ENCODE results near the gene SH3RF2. TPM values are rescaled to one million over a fixed set of nuclear protein-coding genes. Genes with fewer than 3 reads are reported as not detected.
"Not testable (repeated sequence)": the region's sequence is repeated elsewhere in the genome, so short reads cannot be mapped to it uniquely, and the experiment has no call there.

SH3RF2 gene
- total RNA-seq, 1 experiment from 2014 or later: 1.7 TPM

DNA sequence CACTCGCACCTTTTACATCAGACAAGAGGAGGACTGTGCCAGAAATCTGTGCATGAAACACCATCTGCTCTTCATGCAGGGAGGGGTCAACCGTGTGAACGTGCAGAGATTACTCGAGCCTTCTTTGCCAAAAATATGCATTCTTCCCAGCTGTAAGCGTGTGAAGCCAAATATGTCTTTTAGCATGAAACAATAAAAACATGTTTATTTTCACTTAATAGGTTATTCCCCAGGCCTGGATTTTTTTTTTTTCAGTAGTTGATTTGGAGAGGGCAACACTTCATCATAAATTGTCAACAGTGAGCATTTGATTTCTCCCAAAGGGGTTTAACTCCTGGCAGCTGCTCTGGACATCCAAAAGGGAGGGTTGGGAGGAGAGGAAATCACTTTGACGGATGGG, 145.2 kb downstream of the SH3RF2 start:
- Histone ChIP-seq H3K4me3 (ENCODE audit: insufficient read depth, low read depth, low read length) (no peak overlapping the region), H3K36me3 (replicated peaks; ENCODE audit: control insufficient read depth, insufficient read depth, low read length) (no peaks in the 10 kb centered on the region), H3K27me3 (ENCODE audit: control insufficient read depth, insufficient read depth, low read length) (no peaks in the 10 kb centered on the region; the same call in 1 of the 2 replicates)
- DNase-seq: no peak

DNA sequence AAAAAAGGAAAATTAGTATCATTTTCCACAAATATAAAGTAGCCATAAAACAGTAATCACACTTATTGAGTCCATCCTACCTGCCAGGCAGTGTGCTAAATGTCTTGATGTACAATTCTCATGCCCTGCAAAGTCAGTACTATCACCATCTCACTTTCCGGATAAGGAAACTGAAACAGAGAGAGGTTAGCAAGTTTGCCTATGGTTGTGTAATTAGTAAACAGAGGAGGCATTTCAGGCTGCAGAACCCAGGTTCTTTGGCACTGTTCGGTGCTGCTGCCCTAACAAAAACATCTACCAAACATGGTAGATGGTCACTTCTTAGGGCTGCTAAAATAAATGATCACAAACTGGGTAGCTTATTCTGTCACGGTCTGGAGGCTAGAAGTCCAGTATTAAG, 146.4 kb downstream of the SH3RF2 start:
- no peak overlapping the region for H3K4me3 ChIP-seq (ENCODE audit: insufficient read depth, low read depth, low read length)
- no peak for DNase-seq
- H3K27me3 ChIP-seq (ENCODE audit: control insufficient read depth, insufficient read depth, low read length): no peaks in the 10 kb centered on the region; the same call in 1 of the 2 replicates
- H3K36me3 ChIP-seq (replicated peaks; ENCODE audit: control insufficient read depth, insufficient read depth, low read length): no peaks in the 10 kb centered on the region

DNA sequence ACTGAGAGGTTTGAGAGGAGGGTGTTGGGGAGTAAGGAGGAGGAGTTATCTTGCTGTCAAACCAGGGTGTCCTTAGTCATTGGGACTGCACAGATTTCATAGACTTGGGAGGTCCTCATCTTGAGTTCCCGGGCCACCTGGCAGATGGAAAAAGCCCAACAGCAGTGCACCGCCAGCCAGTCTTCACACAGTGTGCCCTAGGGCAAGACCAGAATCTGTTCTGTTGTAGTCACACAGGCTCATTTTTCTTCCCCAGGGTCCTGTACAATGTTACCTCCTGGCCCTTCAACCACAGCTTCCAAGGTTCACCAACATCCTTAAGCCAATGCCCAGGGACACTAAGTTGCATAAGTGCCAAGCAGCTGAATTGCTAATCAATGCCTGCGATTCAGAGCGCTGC, 148.0 kb downstream of the SH3RF2 start:
- no peaks in the 10 kb centered on the region for H3K36me3 ChIP-seq (replicated peaks; ENCODE audit: control insufficient read depth, insufficient read depth, low read length)
- no peak for DNase-seq
- no peaks in the 10 kb centered on the region; the same call in 1 of the 2 replicates for H3K27me3 ChIP-seq (ENCODE audit: control insufficient read depth, insufficient read depth, low read length)
- H3K4me3 ChIP-seq (ENCODE audit: insufficient read depth, low read depth, low read length): no peak overlapping the region

DNA sequence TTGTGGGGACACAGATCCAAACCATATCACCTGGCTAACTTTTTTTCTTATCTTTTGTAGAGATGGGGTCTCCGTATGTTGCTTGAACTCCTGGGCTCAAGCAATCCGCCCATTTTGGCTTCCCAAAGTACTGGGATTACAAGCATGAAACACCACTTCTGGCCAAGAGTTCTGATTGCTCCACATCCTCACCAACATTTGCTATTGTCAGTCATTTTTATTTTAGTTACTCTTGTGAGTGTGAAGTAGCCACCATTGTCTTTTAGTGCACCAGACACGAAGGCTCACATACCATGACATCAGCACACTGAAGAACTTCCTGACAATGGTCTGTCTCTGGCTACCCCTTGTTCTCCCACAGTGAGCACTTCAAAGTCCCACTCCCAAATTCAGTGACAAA, 151.7 kb downstream of the SH3RF2 start:
- no peaks in the 10 kb centered on the region for H3K27me3 ChIP-seq (ENCODE audit: control insufficient read depth, insufficient read depth, low read length)
- H3K4me3 ChIP-seq (ENCODE audit: insufficient read depth, low read depth, low read length): no peak overlapping the region
- no peaks in the 10 kb centered on the region for H3K36me3 ChIP-seq (replicated peaks; ENCODE audit: control insufficient read depth, insufficient read depth, low read length)
- DNase-seq: no peak

DNA sequence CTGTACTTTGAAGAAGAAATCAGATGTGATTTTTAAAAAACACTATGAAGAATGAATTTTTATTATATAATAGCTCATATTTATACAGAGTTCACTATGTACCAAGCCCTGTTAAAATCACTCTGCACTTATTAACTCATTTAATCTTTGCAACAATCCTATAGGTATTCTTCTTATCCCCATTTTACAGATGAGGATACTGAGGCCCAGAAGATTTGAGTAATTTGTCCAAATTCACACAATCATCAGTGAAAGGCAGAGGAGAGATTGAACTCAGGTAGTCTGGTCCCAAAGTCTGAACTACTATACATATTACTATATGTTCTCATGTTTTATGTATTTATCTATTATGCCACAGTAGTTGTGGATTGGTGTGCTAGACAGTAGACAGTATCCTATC, 152.9 kb downstream of the SH3RF2 start:
- no peaks in the 10 kb centered on the region for H3K27me3 ChIP-seq (ENCODE audit: control insufficient read depth, insufficient read depth, low read length)
- H3K4me3 ChIP-seq (ENCODE audit: insufficient read depth, low read depth, low read length): no peak overlapping the region
- DNase-seq: no peak
- H3K36me3 ChIP-seq (replicated peaks; ENCODE audit: control insufficient read depth, insufficient read depth, low read length): no peaks in the 10 kb centered on the region

DNA sequence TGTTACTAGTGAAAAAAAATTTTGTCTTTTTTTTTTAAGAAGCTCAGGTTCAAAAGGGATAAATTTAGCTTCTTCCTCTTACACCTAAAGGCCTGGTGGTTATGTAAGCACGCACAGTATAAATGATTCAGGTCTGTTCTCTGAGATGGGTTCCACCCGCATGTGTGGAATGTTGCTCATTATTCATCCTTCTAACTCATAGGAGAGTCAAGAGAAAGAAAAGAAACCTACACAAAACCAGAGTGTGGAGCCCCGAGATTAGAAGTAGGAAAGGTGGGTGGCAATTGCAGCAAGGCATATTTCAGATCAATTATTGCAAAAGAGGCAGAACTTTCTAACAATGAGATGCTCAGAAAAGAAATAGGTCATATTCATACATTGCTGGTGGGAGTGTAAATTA, 155.5 kb downstream of the SH3RF2 start:
- no peaks in the 10 kb centered on the region for H3K27me3 ChIP-seq (ENCODE audit: control insufficient read depth, insufficient read depth, low read length)
- no peaks in the 10 kb centered on the region for H3K36me3 ChIP-seq (replicated peaks; ENCODE audit: control insufficient read depth, insufficient read depth, low read length)
- no peak for DNase-seq
- H3K4me3 ChIP-seq (ENCODE audit: insufficient read depth, low read depth, low read length): no peak overlapping the region

DNA sequence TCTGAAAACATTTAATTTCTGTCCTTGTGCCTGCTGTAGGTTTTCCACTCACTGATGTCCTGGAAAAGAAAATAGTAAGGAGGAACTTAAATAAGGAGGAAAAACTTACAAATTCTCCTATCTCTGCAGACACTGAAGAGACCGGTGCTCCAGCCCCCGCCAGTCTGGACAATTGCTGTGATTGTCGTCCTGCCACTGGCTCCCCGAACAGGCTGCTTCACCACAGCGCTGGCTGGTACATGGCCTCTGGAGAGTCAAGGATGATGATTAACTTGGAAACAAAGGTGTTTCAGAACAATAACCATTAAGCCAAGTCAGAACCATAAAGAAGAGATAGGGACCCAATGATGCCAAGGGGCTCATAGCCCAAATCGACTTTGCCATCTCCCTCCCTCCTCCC, 161.7 kb downstream of the SH3RF2 start:
- Histone ChIP-seq H3K27me3 (ENCODE audit: control insufficient read depth, insufficient read depth, low read length) (no peaks in the 10 kb centered on the region), H3K36me3 (replicated peaks; ENCODE audit: control insufficient read depth, insufficient read depth, low read length) (no peaks in the 10 kb centered on the region), H3K4me3 (ENCODE audit: insufficient read depth, low read depth, low read length) (no peak overlapping the region)
- no peak for DNase-seq

DNA sequence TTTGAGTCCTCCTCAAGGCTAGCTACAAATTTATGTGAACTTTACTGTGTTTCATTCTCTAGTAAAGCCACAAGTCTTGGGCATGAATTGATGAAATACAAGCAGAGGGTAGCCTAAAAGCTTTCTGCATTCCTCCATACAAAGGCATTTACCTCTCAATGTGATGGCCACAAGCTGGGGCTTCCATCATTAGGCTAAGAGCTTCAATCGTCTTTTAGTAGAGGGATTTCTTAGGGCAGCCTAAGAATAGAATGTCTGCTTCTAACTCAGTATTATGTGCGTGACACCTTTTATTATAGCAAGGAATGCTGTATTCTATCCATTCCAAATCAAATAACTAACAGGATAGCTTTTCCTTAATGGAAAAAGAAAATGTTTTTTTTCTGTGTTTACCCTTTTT, 165.3 kb downstream of the SH3RF2 start:
- Histone ChIP-seq H3K36me3 (replicated peaks; ENCODE audit: control insufficient read depth, insufficient read depth, low read length) (no peaks in the 10 kb centered on the region; the same call in 1 of the 2 replicates), H3K4me3 (ENCODE audit: insufficient read depth, low read depth, low read length) (no peak overlapping the region), H3K27me3 (ENCODE audit: control insufficient read depth, insufficient read depth, low read length) (no peaks in the 10 kb centered on the region)
- peak; percentile 26 for DNase-seq

DNA sequence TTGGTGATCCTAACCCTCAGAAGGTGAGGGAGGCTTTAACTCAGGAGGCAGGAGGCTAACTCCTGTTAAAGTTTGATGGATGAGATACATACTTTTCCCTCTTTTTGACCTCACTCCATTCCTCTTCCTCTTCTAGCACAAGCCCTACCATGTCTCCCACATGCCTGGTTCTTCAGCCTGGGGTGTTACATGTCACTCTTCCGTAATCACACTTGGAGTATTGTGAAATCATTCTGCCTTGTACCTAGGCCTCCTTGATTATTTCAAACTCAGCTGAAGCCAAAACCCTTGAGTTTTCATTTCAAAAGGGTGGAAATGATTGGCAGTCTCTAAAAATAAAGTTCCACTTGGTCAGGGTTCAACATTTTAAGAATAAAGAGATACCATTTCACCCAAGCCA, 167.2 kb downstream of the SH3RF2 start:
- Histone ChIP-seq H3K36me3 (replicated peaks; ENCODE audit: control insufficient read depth, insufficient read depth, low read length) (no peaks in the 10 kb centered on the region; the same call in 1 of the 2 replicates), H3K4me3 (ENCODE audit: insufficient read depth, low read depth, low read length) (no peak overlapping the region), H3K27me3 (ENCODE audit: control insufficient read depth, insufficient read depth, low read length) (no peaks in the 10 kb centered on the region)
- no peak for DNase-seq

DNA sequence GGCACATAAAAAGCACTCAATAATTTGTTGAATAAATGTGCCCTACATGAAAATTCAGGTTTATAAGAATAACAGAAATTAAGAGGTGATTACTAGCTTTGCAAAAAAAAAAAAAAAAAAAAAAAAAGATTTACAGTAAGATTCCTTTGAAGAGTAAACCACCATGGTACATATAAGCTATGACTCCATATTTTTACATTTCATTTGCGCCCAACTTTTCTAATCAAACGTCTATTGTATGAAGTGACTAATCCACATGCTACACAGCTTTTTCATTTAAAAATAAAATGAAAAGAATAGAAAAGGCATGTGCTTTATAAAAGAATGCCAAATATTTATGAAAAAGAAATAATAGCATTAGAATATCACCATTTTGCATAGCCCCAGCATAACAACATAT, 169.1 kb downstream of the SH3RF2 start, which contains the start of gene PLAC8L1:
Gene PLAC8L1, minus strand, starts transcription at position 101 of the 400 bp plus-strand sequence. CDS start 1,266 bp downstream, outside the sequence.
- no peaks in the 10 kb centered on the region for H3K27me3 ChIP-seq (ENCODE audit: control insufficient read depth, insufficient read depth, low read length)
- no peak within 1 kb of the TSS for H3K4me3 ChIP-seq (ENCODE audit: insufficient read depth, low read depth, low read length)
- DNase-seq: no peak
- H3K36me3 ChIP-seq (replicated peaks; ENCODE audit: control insufficient read depth, insufficient read depth, low read length): no peaks in the 10 kb centered on the region; the same call in 1 of the 2 replicates

DNA sequence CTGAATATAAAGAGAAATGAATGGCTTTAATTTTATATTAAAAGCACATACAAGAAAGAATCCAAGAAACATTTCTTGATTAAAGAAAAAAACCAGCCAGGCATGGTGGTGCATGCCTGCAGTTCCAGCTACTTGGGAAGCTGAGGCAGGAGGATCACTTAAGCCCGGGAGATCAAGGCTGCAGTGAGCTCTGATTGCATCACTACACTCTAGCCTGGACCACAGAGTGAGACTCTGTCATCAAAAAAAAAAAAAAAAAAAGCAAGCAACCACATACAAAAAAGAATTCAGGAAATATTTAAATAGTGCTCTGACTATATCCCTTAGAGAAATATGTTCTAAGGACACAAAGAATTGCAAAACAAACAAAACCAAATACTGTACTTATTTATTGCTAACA, 171.5 kb downstream of the SH3RF2 start:
- DNase-seq: no peak
- H3K4me3 ChIP-seq (ENCODE audit: insufficient read depth, low read depth, low read length): no peak overlapping the region
- no peaks in the 10 kb centered on the region for H3K27me3 ChIP-seq (ENCODE audit: control insufficient read depth, insufficient read depth, low read length)
- peaks cover 4% of the 10 kb centered on the region for H3K36me3 ChIP-seq (replicated peaks; ENCODE audit: control insufficient read depth, insufficient read depth, low read length)

DNA sequence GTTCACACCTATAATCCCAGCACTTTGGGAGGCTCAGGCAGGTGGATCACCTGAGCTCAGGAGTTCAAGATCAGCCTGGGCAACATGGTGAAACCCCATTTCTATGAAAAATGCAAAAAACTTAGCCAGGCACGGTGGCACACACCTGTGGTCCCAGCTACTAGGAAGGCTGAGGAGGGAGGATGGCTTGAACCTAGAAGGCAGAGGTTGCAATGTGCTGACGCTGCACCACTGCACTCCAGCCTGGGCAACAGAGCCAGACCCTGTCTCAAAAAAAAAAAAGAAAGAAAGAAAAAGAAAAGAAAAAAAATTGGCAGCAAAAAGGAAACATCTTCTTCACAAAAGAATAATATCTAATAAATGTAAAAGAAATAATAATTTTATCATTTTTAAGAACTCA, 172.5 kb downstream of the SH3RF2 start:
- not testable (repeated sequence) for H3K27me3 ChIP-seq (ENCODE audit: control insufficient read depth, insufficient read depth, low read length); DNase-seq; H3K36me3 ChIP-seq (replicated peaks; ENCODE audit: control insufficient read depth, insufficient read depth, low read length); H3K4me3 ChIP-seq (ENCODE audit: insufficient read depth, low read depth, low read length)

DNA sequence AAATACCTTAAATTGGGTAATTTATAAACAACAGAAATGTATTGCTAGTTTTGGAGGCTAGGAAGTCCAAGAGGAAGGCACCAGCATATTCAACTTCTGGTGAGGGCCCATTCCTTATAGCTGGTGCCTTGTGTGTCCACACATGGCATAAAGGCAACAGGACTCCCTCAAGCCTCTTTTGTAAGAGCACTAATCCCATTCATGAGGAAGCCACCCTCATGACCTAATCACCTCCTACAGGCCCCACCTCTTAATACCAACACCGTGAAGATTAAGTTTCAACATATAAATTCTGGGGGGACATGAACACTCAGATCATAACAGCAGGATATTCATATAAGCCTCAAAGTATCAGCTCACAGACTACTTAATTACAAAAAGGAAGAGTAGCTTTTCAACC, 173.0 kb downstream of the SH3RF2 start:
- no peak overlapping the region for H3K4me3 ChIP-seq (ENCODE audit: insufficient read depth, low read depth, low read length)
- no peak for DNase-seq
- peaks cover 9% of the 10 kb centered on the region for H3K36me3 ChIP-seq (replicated peaks; ENCODE audit: control insufficient read depth, insufficient read depth, low read length)
- H3K27me3 ChIP-seq (ENCODE audit: control insufficient read depth, insufficient read depth, low read length): no peaks in the 10 kb centered on the region

DNA sequence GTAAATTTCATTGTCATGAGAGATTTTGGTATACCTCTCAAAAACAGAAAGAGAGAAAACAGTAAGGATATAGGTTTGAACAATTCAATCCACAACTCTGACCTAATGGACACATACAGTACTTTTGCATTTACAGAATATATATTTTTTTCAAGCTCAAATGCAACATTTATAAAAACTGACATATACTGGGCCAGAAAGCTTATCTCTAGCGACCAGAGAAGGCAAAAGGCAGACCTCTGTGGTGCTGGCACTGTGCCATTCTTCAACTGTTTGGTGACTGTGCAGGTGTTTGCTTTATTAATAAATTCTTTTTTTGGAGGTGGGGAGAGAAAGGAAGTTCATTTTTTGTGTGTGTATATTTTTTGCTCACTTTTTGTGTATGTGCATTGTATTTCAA, 175.0 kb downstream of the SH3RF2 start:
- DNase-seq: no peak
- H3K36me3 ChIP-seq (replicated peaks; ENCODE audit: control insufficient read depth, insufficient read depth, low read length): peaks cover 10% of the 10 kb centered on the region
- no peaks in the 10 kb centered on the region for H3K27me3 ChIP-seq (ENCODE audit: control insufficient read depth, insufficient read depth, low read length)
- H3K4me3 ChIP-seq (ENCODE audit: insufficient read depth, low read depth, low read length): no peak overlapping the region

DNA sequence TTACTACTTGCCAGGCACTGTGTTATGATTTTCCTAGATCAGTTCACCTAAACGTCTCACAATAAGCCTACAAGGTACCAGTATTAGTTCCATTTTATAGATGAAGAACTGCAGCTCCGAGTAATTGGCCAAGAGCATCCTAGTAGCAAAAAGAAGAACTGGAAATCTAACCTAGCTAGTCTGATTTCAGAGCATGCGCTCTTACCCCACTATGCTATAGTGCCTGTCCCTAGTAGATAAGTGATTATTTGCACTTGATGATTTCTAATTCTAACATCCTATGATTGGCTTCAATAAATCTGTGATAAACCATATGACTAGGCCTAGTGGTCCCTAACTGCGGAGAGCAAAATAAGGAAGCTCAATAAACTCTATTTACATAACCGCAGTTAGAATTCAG, 176.1 kb downstream of the SH3RF2 start:
- Histone ChIP-seq H3K27me3 (ENCODE audit: control insufficient read depth, insufficient read depth, low read length) (no peaks in the 10 kb centered on the region), H3K36me3 (replicated peaks; ENCODE audit: control insufficient read depth, insufficient read depth, low read length) (peaks cover 10% of the 10 kb centered on the region), H3K4me3 (ENCODE audit: insufficient read depth, low read depth, low read length) (no peak overlapping the region)
- no peak for DNase-seq
